LNCAP (cell line): Measurements from ENCODE around the gene MAST2.

Experiments
- CTCF ChIP-seq: fragments of 450-650 bp; IDR thresholded peaks from 2 replicates; pipeline ENCODE4 v1.5.1; 2017; ENCODE audit warnings: mild to moderate bottlenecking

Gene MAST2

GRCh38 chr1:45864167-45865106 lies 61.0 kb downstream of the MAST2 start:
- TF ChIP-seq CTCF: no peak

DNA sequence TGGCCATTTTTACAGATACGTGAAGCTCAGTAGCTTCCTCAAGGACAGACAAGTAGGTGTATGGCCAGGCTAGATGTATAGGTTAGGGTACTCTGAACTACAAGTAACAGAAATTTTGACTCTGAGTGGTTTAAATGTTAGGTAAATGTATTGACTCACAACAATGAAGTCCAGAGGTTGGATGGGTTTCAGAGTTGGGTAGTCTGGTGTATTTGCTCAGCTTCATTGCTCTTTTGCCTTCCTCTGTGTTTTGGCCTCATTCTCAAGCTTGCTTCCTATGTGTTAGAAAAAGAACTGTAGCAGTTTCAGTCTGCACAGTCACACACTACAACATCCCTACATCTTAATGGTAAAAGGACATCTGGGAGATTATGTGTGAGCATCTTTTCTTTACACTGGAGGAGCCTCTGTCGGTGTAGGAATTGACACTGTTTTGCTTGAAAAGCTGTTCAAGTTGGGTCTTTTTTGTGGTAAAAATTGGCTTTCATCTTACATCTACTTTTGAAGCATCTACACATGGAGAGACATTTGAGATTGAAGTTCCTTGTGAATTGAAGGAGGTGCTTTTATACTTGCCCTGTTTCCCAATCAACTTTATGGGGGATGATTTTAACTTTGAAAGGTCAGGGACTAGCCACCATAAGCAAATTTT lies 64.4 kb downstream of the MAST2 start:
- no peak for TF ChIP-seq CTCF

GRCh38 chr1:45868861-45869260 lies 65.4 kb downstream of the MAST2 start:
- TF ChIP-seq CTCF: no peak

DNA sequence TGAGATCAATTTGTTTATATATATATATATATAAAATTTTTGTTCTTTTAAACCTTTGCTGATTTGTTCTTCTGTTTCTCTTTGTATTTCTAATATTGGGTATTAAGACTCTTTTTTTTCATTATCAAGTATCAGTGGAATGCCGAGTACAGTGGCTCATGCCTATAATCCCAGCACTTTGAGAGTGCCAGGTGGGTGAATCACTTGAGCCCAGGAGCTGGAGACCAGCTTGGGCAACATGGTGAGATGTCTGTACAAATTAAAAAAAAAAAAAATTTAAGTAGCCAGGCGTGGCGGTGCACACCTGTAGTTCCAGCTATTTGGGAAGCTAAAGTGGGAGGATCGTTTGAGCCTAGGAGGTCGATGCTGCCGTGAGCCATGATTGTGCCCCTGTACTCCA lies 67.1 kb downstream of the MAST2 start:
- no peak for TF ChIP-seq CTCF

GRCh38 chr1:45876000-45876617 lies 72.7 kb downstream of the MAST2 start:
- TF ChIP-seq CTCF: no peak

- TF ChIP-seq CTCF: no peak
These were observed 73.9 kb downstream of the MAST2 start for GRCh38 chr1:45877264-45877663.

DNA sequence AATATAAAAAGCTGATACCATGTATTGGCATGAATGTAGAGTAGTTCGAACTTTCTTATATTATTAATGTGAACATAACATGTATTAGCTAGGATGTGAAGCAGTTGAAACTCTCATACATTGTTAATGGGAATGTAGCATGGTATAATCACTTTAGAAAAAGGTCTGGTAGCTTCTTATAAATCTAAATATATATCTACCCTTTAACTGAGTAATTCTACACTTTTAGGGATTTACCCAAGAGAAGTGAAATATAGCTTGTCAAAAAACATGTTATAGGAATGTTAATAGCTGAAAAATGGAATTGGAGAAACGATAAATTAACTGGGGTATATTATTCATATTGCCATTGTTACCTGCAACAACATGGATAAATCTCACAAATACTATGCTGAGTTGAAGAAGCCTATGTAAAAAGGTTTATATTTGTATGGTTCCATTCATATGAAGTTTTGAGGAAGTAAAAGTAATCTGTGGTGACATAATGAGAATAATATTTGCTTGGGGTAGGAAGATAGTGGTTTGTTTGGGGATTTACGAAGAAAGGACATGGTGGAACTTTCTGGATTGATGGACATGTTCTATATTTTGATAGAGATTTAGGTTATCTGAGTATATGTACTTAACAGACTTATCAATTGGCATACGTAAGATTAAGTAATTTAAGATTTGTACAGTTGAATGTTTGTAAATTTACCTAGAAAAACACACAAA lies 76.6 kb downstream of the MAST2 start:
- TF ChIP-seq CTCF: no peak
